Thoracic aorta (tissue), 2 donors: ENCODE data around the gene LTK. TPM values are rescaled to one million over a fixed set of nuclear protein-coding genes. Genes with fewer than 3 reads are reported as not detected.

Experiments
- ATAC-seq: fragments of 150-250 bp; one replicate; pipeline ENCODE4 v1.8.0; 2017; ENCODE audit warnings: low read depth; ENCODE audit not compliant: insufficient number of reproducible peaks, low FRiP score
- DNase-seq: peaks from one replicate; pipeline ENCODE4 v3.0.0-alpha.2; 2020; ENCODE audit warnings: low spot score
- H3K27ac ChIP-seq, 2 donors: fragments of 200-600 bp; sonication (generic); 1 replicate in 1 of 2; 2 replicates in 1 of 2; pipeline ENCODE4 v1.5.1; 2016; ENCODE audit warnings: mild to moderate bottlenecking in 2 of 2, moderate library complexity in 2 of 2
- H3K27me3 ChIP-seq: fragments of 200-600 bp; sonication (generic); replicated peaks from 2 replicates; pipeline ENCODE4 v1.6.0; 2016; ENCODE audit warnings: mild to moderate bottlenecking; ENCODE audit not compliant: insufficient read depth
- H3K36me3 ChIP-seq: fragments of 200-600 bp; sonication (generic); one replicate; pipeline ENCODE4 v1.5.1; 2016
- H3K4me1 ChIP-seq, 2 donors: fragments of 200-600 bp; sonication (generic); 1 replicate in 1 of 2; 2 replicates in 1 of 2; pipeline versions ENCODE4 v1.5.1 to v1.6.0; 2016; ENCODE audit warnings: low read depth in 2 of 2, mild to moderate bottlenecking in 1 of 2; ENCODE audit not compliant: control insufficient read depth in 1 of 2
- H3K4me3 ChIP-seq: fragments of 200-600 bp; sonication (generic); 2 replicates; pipeline ENCODE4 v1.5.1; 2016; ENCODE audit warnings: mild to moderate bottlenecking
- H3K9me3 ChIP-seq: fragments of 200-600 bp; sonication (generic); 2 replicates; pipeline ENCODE4 v1.5.1; 2016
- CTCF ChIP-seq: fragments of 200-600 bp; sonication (generic); IDR thresholded peaks from one replicate; pipeline ENCODE4 v1.5.1; 2019; ENCODE audit warnings: antibody characterized with exemption
- total RNA-seq, 2 donors: library from RNA; depleted of rRNA; stranded (reverse); fragments of >200 nt; gene quantifications; one replicate each; pipeline versions ENCODE4 v1.1.0 to v1.2.3, GENCODE V29; 2016

Gene LTK
- total RNA-seq, 2 donors from 2014 or later: 0.35 to 0.81 TPM

- Histone ChIP-seq H3K4me3 (no peak overlapping the region), H3K27me3 (no peaks in the 10 kb centered on the region), H3K27ac (no peak overlapping the region), H3K9me3 (no peaks in the 10 kb centered on the region), H3K4me1 (peaks cover 10% of the 10 kb centered on the region in 2 donors), H3K36me3 (no peaks in the 10 kb centered on the region)
- DNase-seq (no peak), ATAC-seq (no peak)
- no peak for TF ChIP-seq CTCF
These were observed 25.8 kb downstream of the LTK start for GRCh38 chr15:41487802-41488201.

GRCh38 chr15:41487381-41487780, 26.2 kb downstream of the LTK start:
- DNase-seq (no peak), ATAC-seq (no peak)
- H3K27ac ChIP-seq: no peak overlapping the region
- TF ChIP-seq CTCF: no peak
- H3K27me3 ChIP-seq: no peaks in the 10 kb centered on the region
- H3K36me3 ChIP-seq: no peaks in the 10 kb centered on the region
- peaks cover 6% of the 10 kb centered on the region in 2 donors for H3K4me1 ChIP-seq
- H3K9me3 ChIP-seq: no peaks in the 10 kb centered on the region
- H3K4me3 ChIP-seq: no peak overlapping the region

- no peaks in the 10 kb centered on the region for H3K27me3 ChIP-seq
- no peaks in the 10 kb centered on the region for H3K4me1 ChIP-seq
- ATAC-seq: no peak
- TF ChIP-seq CTCF: no peak
- H3K4me3 ChIP-seq: no peak overlapping the region
- peaks cover 7% of the 10 kb centered on the region for H3K36me3 ChIP-seq
- H3K27ac ChIP-seq: no peak overlapping the region
- no peak for DNase-seq
- H3K9me3 ChIP-seq: no peaks in the 10 kb centered on the region
These were observed 27.3 kb downstream of the LTK start for GRCh38 chr15:41486286-41486685.

- H3K36me3 ChIP-seq: peaks cover 16% of the 10 kb centered on the region
- no peak overlapping the region for H3K4me3 ChIP-seq
- no peaks in the 10 kb centered on the region for H3K4me1 ChIP-seq
- H3K27me3 ChIP-seq: no peaks in the 10 kb centered on the region
- ATAC-seq: no peak
- no peak overlapping the region for H3K27ac ChIP-seq
- DNase-seq: no peak
- TF ChIP-seq CTCF: no peak
- no peaks in the 10 kb centered on the region for H3K9me3 ChIP-seq
These were observed 28.5 kb downstream of the LTK start for GRCh38 chr15:41484937-41485625.

- Histone ChIP-seq H3K27me3 (no peaks in the 10 kb centered on the region), H3K4me3 (no peak overlapping the region), H3K9me3 (no peaks in the 10 kb centered on the region), H3K27ac (no peak overlapping the region), H3K36me3 (peaks cover 22% of the 10 kb centered on the region), H3K4me1 (no peaks in the 10 kb centered on the region)
- ATAC-seq (no peak), DNase-seq (no peak)
- no peak for TF ChIP-seq CTCF
These were observed 30.1 kb downstream of the LTK start for GRCh38 chr15:41483519-41483918.
